Renal cortex interstitium (tissue), 11 donors: ENCODE measurements around the gene LYST. TPM values are rescaled to one million over a fixed set of nuclear protein-coding genes. Genes with fewer than 3 reads are reported as not detected.

Experiments used
- DNase-seq, 11 donors: peaks; one replicate each; pipeline ENCODE4 v3.0.0-alpha.2; 2013; ENCODE audit warnings: low read depth in 9 of 11, low spot score in 4 of 11; ENCODE audit errors: extremely low read depth in 1 of 11
- polyA plus RNA-seq, 3 donors: library from polyadenylated mRNA; unstranded; fragments of 120-200 nt; gene quantifications; one replicate each; pipeline ENCODE4 v1.2.1, GENCODE V29; 2013; ENCODE audit not compliant: insufficient read length in 3 of 3

The LYST gene
- polyA plus RNA-seq, 3 donors, result 10.2 to 13.3 (median 11.1) TPM

GRCh38 chr1:235702412-235702811 is 164.3 kb downstream of the LYST start:
- no peak for DNase-seq

- no peak for DNase-seq
Measured at GRCh38 chr1:235697508-235697907, 169.2 kb downstream of the LYST start.

GRCh38 chr1:235689356-235689755 is 177.3 kb downstream of the LYST start:
- no peak for DNase-seq

GRCh38 chr1:235688096-235688495 is 178.6 kb downstream of the LYST start:
- DNase-seq, result no peak

GRCh38 chr1:235683653-235684052 is 183.1 kb downstream of the LYST start:
- DNase-seq, result no peak

- no peak for DNase-seq
Measured at GRCh38 chr1:235682216-235682615, 184.5 kb downstream of the LYST start.

- DNase-seq, result no peak
Measured at GRCh38 chr1:235679644-235680043, 187.1 kb downstream of the LYST start.

- no peak for DNase-seq
Measured at GRCh38 chr1:235679005-235679404, 187.7 kb downstream of the LYST start.

GRCh38 chr1:235675152-235675890 is 191.4 kb downstream of the LYST start:
- DNase-seq, result no peak

- no peak for DNase-seq
Measured at GRCh38 chr1:235673981-235674380, 192.7 kb downstream of the LYST start.

GRCh38 chr1:235671992-235672391 is 194.7 kb downstream of the LYST start:
- no peak for DNase-seq

GRCh38 chr1:235670157-235670776 is 196.4 kb downstream of the LYST start:
- no peak for DNase-seq

GRCh38 chr1:235669277-235669676 is 197.4 kb downstream of the LYST start:
- no peak for DNase-seq

GRCh38 chr1:235663628-235664027 is 203.1 kb downstream of the LYST start:
- DNase-seq, result no peak

- no peak for DNase-seq
Measured at GRCh38 chr1:235661568-235661967, 205.1 kb downstream of the LYST start.

GRCh38 chr1:235659186-235659771 is 207.4 kb downstream of the LYST start:
- no peak for DNase-seq

GRCh38 chr1:235657747-235658526 is 208.8 kb downstream of the LYST start:
- DNase-seq, result no peak

- DNase-seq, result no peak
Measured at GRCh38 chr1:235657269-235657668, 209.4 kb downstream of the LYST start.

- DNase-seq, result no peak
Measured at GRCh38 chr1:235652364-235652763, 214.3 kb downstream of the LYST start.
